GM19468 (cell line): Measurements from ENCODE around the gene CLECL1.
A peak's percentile ranks its signal among the peaks of the same experiment; 100 is the strongest.
"Not testable (repeated sequence)": the region's sequence is repeated elsewhere in the genome, so short reads cannot be mapped to it uniquely, and the experiment has no call there.

Experiments
- ATAC-seq: cut with Tn5 transposase; IDR thresholded peaks from one replicate; pipeline ENCODE4 v1.9.1; 2021; ENCODE audit warnings: mild to moderate bottlenecking, moderate library complexity, moderate number of reproducible peaks; ENCODE audit not compliant: unreplicated experiment; ENCODE audit errors: extremely low read depth

Gene CLECL1

DNA sequence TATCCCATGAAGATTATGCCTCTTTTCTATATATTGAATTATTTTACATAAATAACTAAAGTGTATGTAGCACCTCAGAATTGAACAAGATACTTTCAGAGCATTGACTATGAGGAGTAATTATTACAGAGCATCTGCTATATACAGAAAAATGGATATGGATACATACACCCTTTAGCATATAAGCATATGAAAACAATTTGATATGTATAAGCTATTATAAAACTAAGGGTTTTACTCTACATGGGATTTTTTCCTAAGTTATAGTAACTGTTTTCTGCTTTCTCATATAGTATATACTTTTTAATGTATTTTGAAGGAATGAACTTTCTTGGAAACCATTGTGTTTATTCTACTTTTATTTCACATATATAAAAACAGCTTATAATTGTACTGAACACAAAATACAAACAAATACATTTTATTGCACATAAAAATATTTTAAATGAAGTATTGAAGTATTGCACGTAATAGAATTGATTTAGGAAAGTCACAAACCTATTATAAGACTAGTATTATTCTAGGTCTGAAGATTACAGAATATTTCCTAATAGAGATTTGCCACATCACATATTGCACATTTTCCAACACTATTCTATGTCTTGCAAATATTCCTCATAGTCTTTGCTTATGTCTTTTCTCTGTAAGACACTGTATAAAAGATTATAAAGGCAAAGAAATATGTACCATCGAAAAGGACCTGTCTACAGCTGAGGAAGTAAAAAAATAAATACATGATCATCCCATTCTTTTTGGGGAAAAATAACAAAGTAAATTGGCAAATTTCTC, 19.4 kb upstream of the CLECL1 start:
- ATAC-seq, result no peak

DNA sequence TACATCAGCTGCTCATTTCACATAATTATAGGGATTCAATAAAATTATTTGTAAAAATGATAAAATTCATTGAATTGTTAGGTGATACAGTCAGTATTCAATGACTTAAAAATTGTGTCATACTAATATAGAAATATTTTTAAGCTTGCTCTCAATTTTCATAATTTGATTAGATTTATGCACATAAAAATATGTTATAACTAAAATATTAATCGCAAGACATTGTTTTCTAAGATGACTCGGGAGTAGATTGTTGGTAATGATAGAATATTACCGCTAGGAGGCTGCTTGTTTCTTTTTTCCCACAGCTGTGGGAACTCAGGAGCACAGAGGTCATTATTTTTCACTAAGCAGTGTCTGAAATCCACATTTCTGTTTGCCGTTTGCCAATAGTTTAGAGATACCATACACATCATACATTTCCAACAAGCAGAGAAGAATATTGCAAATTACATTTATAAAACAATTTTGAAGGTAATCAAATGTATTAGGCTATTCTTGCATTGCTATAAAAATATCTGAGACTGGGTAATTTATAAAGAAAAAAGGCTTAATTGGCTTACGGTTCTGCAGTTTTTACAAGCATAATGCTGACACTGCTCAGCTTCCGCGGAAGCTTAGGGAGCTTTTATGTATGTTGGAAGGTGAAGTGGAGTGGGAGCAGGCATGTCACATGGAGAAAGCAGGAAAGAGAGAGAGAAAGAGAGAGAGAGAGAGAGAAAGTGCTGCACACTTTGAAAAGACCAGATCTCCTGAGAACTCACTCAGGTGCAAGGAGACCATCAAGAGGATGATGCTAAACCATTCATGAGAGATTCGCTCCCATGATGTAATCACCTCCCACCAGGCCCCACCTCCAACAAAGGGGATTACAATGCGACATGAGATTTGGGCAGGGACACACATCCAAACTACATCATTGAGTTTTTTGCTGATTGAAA, 18.6 kb upstream of the CLECL1 start:
- no peak for ATAC-seq

DNA sequence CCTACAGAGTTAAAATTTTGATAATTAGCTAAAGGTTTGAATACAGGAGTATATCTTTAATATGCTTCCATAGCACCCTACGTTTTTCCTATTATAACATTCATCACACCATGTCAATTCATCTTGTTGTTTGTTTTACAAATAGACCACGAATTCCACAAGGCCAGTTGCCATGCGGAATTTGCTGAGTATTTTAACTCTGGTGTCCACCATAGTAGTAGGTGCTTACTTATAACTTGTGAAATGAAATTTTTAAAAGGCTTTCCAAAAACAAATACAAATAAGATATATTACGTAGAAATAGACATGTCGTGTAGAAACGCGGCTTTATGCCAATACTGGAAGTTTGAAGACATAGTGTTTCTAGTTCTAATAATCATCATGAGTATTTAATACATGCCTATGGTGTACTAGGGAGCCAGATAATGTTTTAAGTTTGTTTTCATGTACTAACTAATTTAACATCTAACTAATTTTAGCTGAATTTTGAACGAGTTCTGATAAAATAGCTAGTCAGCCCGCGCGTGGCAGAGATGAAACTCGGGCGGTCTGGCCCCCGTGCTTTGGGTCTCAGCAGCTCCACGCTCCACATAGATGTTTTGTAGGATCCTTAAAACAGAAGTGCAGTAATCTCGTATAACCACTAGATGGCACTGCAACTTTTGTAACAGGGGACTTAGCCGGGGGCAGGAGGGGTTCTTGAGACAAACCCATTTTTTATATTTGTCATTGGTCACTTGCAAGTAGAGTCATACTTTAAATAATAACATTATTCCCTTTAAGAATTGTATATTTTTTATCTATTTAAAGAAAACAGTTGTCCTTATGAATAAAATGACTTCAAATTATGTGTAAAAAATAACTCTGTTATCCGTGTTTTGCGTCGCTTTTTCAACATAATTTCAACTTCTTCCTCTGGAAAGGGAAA, 17.6 kb upstream of the CLECL1 start:
- ATAC-seq, result no peak

DNA sequence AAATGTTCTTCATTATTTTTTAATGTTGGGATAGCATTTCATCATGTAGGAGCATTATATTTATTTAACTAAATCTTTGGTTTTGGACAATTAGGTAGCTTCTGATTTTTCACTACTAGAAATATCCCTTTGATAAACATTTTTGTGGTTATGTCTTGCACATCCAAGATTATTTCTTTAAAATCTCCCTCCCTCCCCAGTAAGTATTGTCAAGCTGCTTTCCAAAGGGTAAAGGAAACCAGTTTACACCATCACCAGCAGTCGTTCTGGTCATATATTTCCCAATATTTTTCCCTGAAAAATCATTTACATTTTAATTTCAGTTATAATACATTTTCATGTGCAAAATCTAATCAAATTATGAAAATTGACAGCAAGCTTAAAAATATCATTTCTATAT, 16.7 kb upstream of the CLECL1 start:
- no peak for ATAC-seq

DNA sequence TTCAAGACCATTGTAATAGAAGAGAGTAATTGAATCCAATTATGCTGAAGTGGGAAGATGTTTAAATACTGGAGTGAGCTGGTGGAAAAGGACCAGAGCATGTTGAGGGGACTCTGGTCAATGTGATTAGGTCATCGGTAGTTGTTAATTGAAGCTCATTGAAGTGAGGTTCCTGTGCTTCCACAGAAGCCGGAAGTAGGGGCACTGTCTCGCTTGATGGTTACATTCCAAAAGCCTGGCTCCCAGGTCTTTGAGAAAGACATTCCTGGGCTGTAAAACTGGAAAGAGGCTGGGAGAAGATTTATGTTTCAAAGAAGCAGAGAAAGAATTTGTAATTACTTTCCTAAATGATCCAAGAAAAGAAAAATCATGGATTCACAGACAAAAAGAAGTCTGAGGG, 12.3 kb upstream of the CLECL1 start:
- ATAC-seq, result no peak

DNA sequence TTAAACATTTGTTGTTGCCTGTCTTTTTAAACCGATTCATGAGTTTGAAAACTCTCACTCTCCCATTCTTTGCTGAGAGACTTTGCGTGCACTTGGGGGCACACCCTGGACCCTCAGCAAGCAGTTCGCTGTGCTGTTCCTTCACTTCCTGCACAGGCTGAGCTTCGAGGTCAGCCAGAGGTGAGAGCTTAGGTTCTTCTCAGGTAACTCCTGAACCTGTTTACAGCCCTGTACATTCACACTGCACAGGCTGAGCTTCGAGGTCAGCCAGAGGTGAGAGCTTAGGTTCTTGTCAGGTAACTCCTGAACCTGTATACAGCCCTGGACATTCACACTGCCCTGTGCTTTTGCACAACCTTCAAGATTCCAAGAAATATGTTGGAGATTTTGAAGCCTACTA, 9.8 kb upstream of the CLECL1 start:
- no peak for ATAC-seq

DNA sequence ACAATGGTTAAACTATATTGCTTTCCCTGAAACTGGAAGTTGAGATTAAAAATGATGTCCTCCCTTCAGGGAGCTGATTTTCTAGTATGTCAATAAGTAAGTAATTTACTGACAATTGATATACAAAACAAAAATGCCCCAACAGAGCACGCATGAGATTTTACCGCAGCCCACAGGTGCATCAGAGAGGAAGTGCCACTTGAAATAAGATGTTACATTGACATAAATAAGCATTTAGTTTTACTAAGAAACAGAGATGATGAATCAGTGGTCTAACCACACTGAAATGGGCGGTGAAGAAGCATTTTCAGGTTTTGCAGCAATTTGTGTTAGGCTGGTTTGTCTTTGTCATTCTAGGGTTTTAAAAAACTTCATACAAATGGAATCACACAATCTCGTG, 8.8 kb upstream of the CLECL1 start:
- peak; percentile 32 for ATAC-seq

DNA sequence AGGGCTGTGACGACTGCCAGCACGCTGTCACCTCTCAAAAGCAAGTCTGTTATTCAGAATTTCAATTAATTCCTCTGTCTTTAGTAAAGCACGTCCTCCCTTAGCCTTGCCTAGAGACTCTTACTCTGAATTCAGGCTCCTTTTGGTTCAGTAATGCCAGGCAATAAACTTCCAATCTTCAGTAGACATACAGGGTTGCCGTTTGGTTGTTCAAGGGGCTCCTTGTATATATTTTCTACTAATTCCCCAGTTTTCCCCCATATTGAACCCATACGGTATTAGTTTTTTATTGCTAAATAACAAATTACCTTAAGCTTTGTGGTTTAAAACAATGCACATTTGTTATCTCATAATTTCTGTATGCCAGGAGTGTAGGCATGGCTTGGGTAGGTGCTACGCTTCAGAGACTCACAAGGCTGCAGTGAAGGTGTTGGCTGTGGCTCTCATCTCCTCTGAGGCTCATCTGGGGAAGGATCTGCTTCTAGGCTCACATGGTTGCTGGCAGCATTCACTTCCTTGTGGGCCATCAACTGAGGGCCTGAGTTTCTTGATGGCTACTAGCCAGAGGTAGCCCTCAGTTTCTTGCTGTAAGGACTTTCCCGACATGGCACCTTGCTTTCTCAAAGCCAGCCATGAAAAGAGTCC, 7.3 kb upstream of the CLECL1 start:
- no peak for ATAC-seq

DNA sequence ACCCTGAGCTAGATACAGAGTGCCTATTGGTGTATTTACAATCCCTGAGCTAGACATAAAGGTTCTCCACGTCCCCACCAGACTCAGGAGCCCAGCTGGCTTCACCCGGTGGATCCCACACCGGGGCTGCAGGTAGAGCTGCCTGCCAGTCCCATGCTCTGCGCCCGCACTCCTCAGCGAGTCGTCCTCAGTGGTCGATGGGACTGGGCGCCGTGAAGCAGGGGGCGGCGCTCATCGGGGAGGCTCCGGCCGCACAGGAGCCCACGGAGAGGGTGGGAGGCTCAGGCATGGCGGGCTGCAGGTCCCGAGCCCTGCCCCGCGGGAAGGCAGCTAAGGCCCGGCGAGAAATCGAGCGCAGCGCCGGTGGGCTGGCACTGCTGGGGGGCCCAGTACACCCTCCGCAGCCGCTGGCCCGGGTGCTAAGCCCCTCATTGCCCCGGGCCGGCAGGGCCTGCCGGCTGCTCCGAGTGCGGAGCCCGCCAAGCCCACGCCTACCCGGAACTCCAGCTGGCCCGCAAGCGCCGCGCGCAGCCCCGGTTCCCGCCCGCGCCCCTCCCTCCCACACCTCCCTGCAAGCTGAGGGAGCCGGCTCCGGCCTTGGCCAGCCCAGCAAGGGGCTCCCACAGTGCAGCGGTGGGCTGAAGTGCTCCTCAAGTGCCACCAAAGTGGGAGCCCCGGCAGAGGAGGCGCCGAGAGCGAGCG, 6.7 kb upstream of the CLECL1 start:
- not testable (repeated sequence) for ATAC-seq

DNA sequence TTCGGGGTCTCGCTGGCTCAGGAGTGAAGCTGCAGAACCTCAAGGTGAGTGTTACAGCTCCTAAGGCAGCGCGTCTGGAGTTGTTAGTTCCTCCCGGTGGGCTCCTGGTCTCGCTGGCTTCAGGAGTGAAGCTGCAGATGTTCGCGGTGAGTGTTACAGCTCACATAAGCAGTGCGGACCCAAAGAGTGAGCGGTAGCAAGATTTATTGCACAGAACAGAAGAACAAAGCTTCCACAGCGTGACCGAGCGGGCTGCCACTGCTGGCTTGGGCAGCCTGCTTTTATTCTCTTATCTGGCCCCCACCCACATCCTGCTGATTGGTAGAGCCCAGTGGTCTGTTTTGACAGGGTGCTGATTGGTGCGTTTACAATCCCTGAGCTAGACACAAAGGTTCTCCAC, 6.0 kb upstream of the CLECL1 start:
- ATAC-seq, result not testable (repeated sequence)

DNA sequence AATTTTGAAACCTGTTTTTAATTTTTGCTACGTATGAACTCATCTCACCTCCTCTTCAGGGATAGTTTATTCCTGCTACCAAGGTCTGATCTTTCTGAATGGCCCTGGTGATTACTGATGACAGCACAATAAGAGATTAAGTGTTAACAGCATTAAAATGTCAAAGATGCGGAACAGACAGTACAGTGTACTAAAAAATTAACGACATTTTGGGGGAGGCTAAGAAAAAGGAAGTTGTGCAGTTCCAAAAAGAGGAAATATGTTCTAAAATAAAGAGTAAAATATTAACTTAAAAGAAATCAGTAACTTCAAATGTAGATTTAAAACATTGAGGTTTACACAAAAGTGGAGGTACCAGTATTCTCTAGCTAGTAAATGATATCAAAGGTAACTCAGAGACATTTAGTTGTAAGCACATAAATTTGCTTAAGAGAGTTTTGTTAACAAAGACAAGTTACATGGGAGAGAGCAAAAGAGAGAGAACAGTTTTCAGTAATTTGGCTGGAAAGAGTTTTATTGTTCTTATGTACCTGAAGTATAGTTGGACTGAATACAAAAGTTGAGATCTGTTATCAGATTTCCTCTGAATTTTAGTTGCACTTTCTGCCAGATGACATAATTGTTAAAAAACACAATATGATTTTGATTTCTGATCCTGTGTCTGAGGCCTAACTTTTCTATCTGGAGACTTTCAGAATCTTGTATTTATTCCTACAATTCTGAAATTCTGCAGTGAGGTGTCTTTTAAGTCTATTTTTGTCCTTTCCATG, 4.2 kb upstream of the CLECL1 start:
- no peak for ATAC-seq

DNA sequence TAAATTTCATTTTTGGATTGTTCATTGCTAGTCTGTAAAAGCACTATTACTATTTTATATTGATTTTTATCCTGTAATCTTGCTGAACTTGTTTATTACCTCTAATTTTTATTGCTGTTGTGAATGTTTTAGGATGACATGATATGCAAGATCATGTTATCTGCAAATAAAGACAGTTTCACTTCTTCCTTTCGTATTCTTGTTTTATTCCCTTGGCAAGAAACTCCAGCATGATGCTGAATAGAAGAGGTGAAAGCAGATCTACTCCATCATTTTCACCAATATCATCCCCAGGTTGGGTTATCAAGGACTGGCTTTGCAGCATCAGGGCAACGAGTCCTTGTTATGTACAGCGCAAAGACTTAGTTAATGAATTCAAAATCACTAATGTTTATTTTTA, 2.7 kb upstream of the CLECL1 start:
- no peak for ATAC-seq

DNA sequence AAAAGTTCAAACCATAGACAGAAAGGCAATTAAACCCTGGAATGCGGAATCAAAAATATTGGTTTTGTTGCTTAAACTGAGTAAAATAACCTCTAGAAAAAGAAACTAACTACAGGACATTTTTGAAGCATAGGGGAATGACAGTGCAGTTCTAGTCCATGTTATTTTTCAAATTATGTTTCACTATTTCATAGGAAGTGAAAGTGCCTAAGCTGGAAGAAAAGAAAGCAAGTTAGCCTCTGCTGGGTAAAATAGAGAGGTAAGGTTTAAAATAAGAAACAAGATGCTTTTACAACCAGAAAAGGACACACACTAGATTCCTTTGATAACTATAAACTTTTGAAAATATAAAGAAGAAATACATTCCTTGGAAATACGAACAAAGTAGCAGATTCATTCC, 1.1 kb downstream of the CLECL1 start:
- peak; percentile 26 for ATAC-seq

DNA sequence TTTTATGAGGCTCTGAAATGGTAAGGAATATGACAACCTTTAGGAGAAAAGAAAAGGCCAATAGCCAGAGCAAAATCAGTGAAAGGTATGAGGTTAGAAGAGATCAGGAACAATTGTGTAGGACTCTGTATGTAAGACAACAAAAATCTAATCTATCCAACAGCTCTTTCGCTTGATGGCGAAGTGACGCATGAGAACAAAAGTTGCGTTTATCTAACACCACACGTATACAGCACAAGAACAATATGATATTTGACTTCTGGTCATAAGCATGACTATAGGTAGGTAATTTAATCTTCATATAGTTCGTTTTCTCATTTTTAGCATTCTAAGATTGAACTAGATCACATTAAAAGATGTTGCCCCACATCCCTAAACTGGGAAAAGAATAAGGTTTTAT, 1.5 kb downstream of the CLECL1 start:
- ATAC-seq, result no peak

DNA sequence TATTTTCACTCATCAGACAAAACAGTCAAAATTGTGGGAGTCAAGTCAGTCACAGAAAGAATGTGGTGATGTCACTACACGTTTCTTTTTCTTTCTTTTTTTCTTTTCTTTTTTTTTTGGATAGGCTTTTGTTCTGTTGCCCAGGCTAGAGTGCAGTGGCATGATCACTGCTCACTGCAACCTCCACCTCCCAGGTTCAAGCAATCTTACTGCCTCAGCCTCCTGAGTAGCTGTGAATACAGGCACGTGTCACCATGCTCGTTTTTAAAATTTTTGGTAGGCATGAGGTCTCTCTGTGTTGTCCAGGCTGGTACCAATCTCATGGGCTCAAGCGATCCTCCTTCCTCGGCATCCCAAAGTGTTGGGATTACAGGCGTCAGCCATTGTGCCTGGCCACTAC, 2.3 kb downstream of the CLECL1 start:
- ATAC-seq, result no peak

DNA sequence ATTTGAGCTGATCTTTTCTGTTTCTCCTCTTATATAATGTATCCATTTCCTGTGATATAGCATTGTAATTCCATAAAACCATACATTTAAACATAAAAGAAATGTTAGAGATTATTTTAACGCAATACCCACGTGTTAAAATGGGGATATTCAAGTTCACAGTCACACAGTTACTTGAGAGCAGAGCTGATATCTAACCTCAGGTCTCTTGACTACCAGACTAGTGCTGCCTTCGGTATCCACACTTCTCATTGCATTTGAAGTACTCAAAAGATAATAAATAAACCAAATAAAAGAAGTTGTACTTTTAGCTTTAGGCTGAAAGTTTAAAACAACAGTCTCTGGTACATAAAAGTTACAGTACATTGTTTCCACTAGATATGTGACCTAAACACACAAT, 2.9 kb downstream of the CLECL1 start:
- ATAC-seq, result no peak

DNA sequence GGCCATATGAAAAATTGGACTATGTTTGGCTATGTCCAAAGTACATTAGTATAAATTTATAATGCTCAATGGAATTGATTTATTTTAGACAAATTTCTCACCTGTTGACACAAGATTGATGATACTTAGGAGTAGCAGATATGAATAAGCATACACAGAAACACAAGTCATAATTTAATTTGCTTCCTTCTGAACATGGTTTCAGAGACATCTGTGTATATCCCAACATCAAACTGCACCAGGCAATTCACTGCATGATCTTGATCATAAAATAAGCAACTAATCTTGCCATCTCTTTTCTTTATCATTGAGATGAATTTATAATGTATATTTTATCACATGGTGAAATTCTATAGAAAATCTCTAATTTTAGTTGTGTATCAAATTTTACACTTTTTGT, 3.8 kb downstream of the CLECL1 start:
- ATAC-seq, result no peak

DNA sequence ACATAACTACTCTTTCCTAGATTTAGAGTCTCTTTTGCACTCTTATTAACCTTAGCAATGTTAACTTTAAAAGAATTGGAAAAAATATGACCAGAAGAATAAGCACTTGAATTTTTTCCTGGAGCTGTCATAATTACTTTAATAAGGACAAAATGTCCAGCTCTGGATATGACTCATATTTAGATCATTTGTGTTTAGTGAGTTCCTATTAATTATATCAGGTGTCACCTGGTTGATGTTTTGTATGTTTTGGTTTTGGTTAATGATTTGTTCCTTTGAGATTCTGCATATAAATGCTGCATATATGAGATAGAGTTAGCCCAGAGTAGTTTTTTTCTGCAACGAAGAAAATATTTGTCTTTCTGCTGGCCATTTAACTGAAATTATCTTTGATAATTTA, 5.1 kb downstream of the CLECL1 start:
- ATAC-seq, result no peak
